Ovary (tissue), 9 donors: Measurements from ENCODE around the gene NRL. TPM values are rescaled to one million over a fixed set of nuclear protein-coding genes. Genes with fewer than 3 reads are reported as not detected.
A peak's percentile ranks its signal among the peaks of the same experiment; 100 is the strongest.

Source experiments
- DNase-seq, 5 donors: peaks; one replicate each; pipeline ENCODE4 v3.0.0-alpha.2; 2019 to 2020
- H3K27ac ChIP-seq, 2 donors: fragments of 200-600 bp; one replicate each; pipeline versions ENCODE4 v1.5.1 to v1.8.0; 2019 to 2022
- H3K27me3 ChIP-seq: fragments of 200-600 bp; one replicate; pipeline ENCODE4 v1.8.0; 2022
- H3K36me3 ChIP-seq: fragments of 200-600 bp; sonication (generic); one replicate; pipeline ENCODE4 v1.5.1; 2019
- H3K4me1 ChIP-seq: one replicate; pipeline ENCODE4 v1.8.1; 2013; ENCODE audit warnings: mild to moderate bottlenecking, moderate library complexity; ENCODE audit not compliant: insufficient read depth
- H3K4me3 ChIP-seq: fragments of 200-600 bp; sonication (generic); one replicate; pipeline ENCODE4 v1.5.1; 2017
- H3K9me3 ChIP-seq, 2 donors: fragments of 200-600 bp in 1 of 2; sonication (generic) in 1 of 2; one replicate each; pipeline versions ENCODE4 v1.5.1 to v1.8.1; 2013 to 2019; ENCODE audit warnings: mild to moderate bottlenecking in 1 of 2, moderate library complexity in 1 of 2
- CTCF ChIP-seq, 3 donors: fragments of 450-650 bp in 2 of 3; fragments of 200-600 bp in 1 of 3; IDR thresholded peaks; one replicate each; pipeline versions ENCODE4 v1.5.1 to v1.8.0; 2016 to 2022; ENCODE audit warnings: antibody characterized with exemption in 3 of 3, mild to moderate bottlenecking in 1 of 3
- EP300 ChIP-seq: sonication (generic); formaldehyde crosslinking; IDR thresholded peaks from one replicate; pipeline ENCODE4 v1.6.1; 2017; ENCODE audit warnings: antibody characterized with exemption
- POLR2A ChIP-seq: fragments of 450-650 bp; IDR thresholded peaks from one replicate; pipeline ENCODE4 v1.6.1; 2017; ENCODE audit warnings: antibody characterized with exemption, mild to moderate bottlenecking, moderate library complexity
- WGBS, 3 donors: extraction: QIAGEN DNeasy Blood & Tissue Kit in 1 of 3; methylation state at CpG; one replicate each; pipeline versions ENCODE4 v1.1.5 to v1.1.7; 2013 to 2017; 5-methylcytosine and 5-hydroxymethylcytosine counted together
- intact Hi-C, 4 donors: fragments of 100-400 bp; cut with DNase I; formaldehyde crosslinking; loops; one replicate each; pipeline versions ENCODE4 v1.11.0 to v1.15.1; 2022 to 2023
- polyA plus RNA-seq, 2 donors: library from polyadenylated mRNA; stranded (reverse); fragments of 200-250 nt in 1 of 2; fragments of 350-450 nt in 1 of 2; fragmentation: Illumina TruSeq in 1 of 2; extraction: RNeasy Lipid Tissue Mini Kit (QIAGEN cat#74804) in 1 of 2; gene quantifications; one replicate each; pipeline ENCODE4 v1.2.3, GENCODE V29; 2013 to 2014
- total RNA-seq, 7 donors: library from RNA; depleted of rRNA in 2 of 7; stranded (reverse); fragments of >200 nt in 2 of 7; fragmentation: NEBNext Ultra II Directional in 3 of 7; extraction: Animal tissue kit (Norgen Biotek cat#: 25700) in 3 of 7; gene quantifications; one replicate each; pipeline versions ENCODE4 v1.1.0 to v1.2.4, GENCODE V29; 2016 to 2023
- donor health status: DM: no; HTN: no; CAD: no; lungs with moderate emphysema.
- donor health status: DM: no; HTN: no; CAD: no.
- donor health status: Bipolar disorder and iron deficiency.
- donor health status: DM: yes; HTN: yes; CAD: no.
- donor health status: DM: no; HTN: no; CAD: no.
- donor health status: DM: yes; HTN: yes; CAD: no.

The NRL gene
- total and polyA plus RNA-seq, 9 donors, result 0.78 to 4.1 (median 2.8) TPM

- intact Hi-C loops, result loop anchor here in 1 of 4 donors (5.0 kb wide), 1 partner anchor 103 kb away; no protein-coding TSS in a partner anchor
- H3K4me1 ChIP-seq, result peaks cover 8% of the 10 kb centered on the region
- peak overlapping the region; percentile 71 to 84 for H3K27ac ChIP-seq
- no peaks in the 10 kb centered on the region for H3K27me3 ChIP-seq
- no peaks in the 10 kb centered on the region for H3K9me3 ChIP-seq
- no peak overlapping the region for H3K4me3 ChIP-seq
- WGBS, 3 donors, result 79 to 89% (median 84%) methylated on average over 4 of the region's 4 CpGs
- no peak for DNase-seq
- TF ChIP-seq POLR2A (no peak), CTCF (IDR thresholded peaks at IDR 0.05) (no peak), EP300 (no peak)
- H3K36me3 ChIP-seq, result no peaks in the 10 kb centered on the region
These were observed 45.7 kb upstream of the NRL start for GRCh38 chr14:24160499-24160849.

- Histone ChIP-seq H3K9me3 (no peaks in the 10 kb centered on the region), H3K27me3 (no peaks in the 10 kb centered on the region), H3K4me3 (no peak overlapping the region), H3K27ac (peak overlapping the region in 1 of 2 donors; percentile 84), H3K4me1 (peaks cover 8% of the 10 kb centered on the region), H3K36me3 (no peaks in the 10 kb centered on the region)
- WGBS, 3 donors, result 82 to 86% (median 83%) methylated on average over 11 of the region's 11 CpGs
- TF ChIP-seq EP300 (no peak), POLR2A (no peak), CTCF (IDR thresholded peaks at IDR 0.05) (no peak)
- DNase-seq, result no peak
- intact Hi-C loops, result loop anchor here in 1 of 4 donors (5.0 kb wide), 1 partner anchor 103 kb away; no protein-coding TSS in a partner anchor
These were observed 45.2 kb upstream of the NRL start for GRCh38 chr14:24159777-24160498.

GRCh38 chr14:24157331-24157730 is 42.6 kb upstream of the NRL start:
- Histone ChIP-seq H3K27ac (no peak overlapping the region), H3K27me3 (no peaks in the 10 kb centered on the region), H3K9me3 (no peaks in the 10 kb centered on the region), H3K4me1 (no peaks in the 10 kb centered on the region), H3K4me3 (no peak overlapping the region), H3K36me3 (no peaks in the 10 kb centered on the region)
- no peak for TF ChIP-seq EP300
- TF ChIP-seq CTCF (IDR thresholded peaks at IDR 0.05), result no peak
- no peak for TF ChIP-seq POLR2A
- DNase-seq, result no peak
- intact Hi-C loops, result no loop called here
- WGBS, 3 donors, result 81 to 86% (median 85%) methylated on average over 11 to 12 of the region's 12 CpGs

GRCh38 chr14:24156840-24157239 is 42.1 kb upstream of the NRL start:
- no peaks in the 10 kb centered on the region for H3K9me3 ChIP-seq
- H3K4me3 ChIP-seq, result no peak overlapping the region
- 79 to 98% (median 86%) methylated on average over 1 of the region's 1 CpG for WGBS, 3 donors
- no peak overlapping the region for H3K27ac ChIP-seq
- TF ChIP-seq POLR2A (no peak), EP300 (no peak), CTCF (IDR thresholded peaks at IDR 0.05) (no peak)
- no peaks in the 10 kb centered on the region for H3K36me3 ChIP-seq
- intact Hi-C loops, result no loop called here
- no peaks in the 10 kb centered on the region for H3K4me1 ChIP-seq
- DNase-seq, result no peak
- no peaks in the 10 kb centered on the region for H3K27me3 ChIP-seq
